ENCODE results near the gene LAMB3. TPM values are rescaled to one million over a fixed set of nuclear protein-coding genes. Genes with fewer than 3 reads are reported as not detected.

Gene LAMB3
- total RNA-seq, 4 donors from 2014 or later: 47.2 to 147 (median 126) TPM

DNA sequence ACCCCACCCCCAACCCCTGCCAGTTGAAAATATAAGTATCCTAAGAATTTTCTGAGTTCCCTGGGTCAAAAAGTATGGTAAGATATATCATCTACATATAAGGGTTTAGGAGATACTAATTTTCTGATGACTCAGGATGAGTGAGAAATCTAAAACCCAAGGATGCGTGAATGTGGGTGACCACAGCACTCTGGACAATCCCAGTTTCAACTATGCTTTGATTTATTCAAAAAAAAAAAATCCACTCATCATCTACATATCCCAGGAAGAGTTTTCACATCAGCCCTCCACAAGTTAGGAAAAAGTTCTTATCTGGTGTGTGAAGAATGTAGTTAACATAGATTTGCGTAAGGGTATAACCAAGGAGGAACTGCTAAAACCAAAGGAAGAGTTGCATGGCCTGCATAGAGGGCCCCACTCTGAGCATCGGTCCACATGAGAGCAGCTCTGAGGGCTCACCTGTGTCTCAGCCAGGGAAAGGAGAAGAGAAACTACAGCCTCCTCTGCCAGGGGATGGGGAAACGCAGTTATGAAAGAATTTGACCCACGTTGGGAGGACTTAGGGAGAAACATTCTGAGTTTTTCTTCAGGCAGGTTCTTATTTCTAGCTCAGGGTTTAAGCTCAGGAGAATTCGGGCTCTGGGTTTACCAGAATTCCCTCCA, 18.8 kb downstream of the LAMB3 start:
- no peaks in the 10 kb centered on the region for H3K27me3 ChIP-seq
- no peak overlapping the region for H3K27ac ChIP-seq
- no peak for DNase-seq
- H3K36me3 ChIP-seq: peaks cover 0 to 4% (median 0%) of the 10 kb centered on the region in 4 donors
- no peaks in the 10 kb centered on the region for H3K9me3 ChIP-seq
- H3K4me3 ChIP-seq: no peak overlapping the region
- no peak for TF ChIP-seq EP300 (IDR thresholded peaks at IDR 0.05; ENCODE audit: low read depth)
- no peak for TF ChIP-seq POLR2AphosphoS5 (IDR thresholded peaks at IDR 0.05)
- WGBS, 2 donors (ENCODE audit: low coverage in 1 of 2): 86 to 100% methylated on average over 1 to 6 of the region's 6 CpGs
- peaks cover 0 to 4% (median 0%) of the 10 kb centered on the region in 4 donors for H3K4me1 ChIP-seq
- intact Hi-C loops (cut with DNase I; ENCODE audit: low total_unique reads): no loop called here
- in situ Hi-C loops (cut with MboI; ENCODE audit: low pct_ligation_motif_present in 1 of 4, low pct_unique_long_range_greater_than_20kb in 1 of 4, low sequenced_read_pairs in 3 of 4): no loop called here

DNA sequence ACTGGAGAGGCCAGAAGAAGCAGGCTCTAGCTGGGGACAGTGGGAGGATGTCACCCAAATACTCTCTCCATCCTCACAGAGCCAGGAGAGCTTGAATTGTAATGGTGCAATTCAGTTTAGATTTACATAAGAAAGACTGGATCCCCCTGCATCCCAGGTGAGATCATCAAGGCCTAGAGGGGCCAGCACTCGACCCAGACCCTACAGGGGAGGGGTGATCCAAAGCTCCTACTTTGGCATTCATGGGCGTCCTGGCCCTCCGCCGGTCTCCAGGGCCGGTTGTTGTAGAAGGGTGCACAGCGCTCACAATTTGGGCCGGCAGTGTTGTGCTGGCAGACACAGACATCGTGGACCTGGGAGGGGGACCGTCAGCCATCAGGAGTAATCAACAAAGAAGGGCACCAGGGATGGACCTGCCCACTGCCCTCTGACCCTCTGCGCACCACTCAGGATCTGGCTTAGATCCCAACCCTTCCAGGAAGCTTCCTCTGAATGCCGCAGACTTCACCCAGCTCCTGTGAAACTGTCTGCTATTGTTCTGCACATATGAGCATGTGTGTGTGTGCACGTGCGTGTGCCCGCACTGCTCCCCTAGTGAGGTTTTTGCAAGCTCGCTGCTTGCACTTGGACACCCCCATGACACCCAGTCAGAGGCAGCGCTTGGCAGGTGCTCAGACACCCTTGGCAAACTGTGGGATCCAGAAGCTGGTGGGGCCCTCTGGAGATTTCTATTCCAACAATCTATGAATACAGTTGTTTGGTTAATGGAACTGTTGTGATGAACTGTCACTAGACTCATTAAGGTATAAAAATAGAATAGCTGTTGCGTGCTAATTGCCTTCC, 21.6 kb downstream of the LAMB3 start:
- in situ Hi-C loops (cut with MboI; ENCODE audit: low pct_ligation_motif_present in 1 of 4, low pct_unique_long_range_greater_than_20kb in 1 of 4, low sequenced_read_pairs in 3 of 4): no loop called here
- DNase-seq: no peak
- Histone ChIP-seq H3K36me3 (peaks cover 0 to 4% (median 0%) of the 10 kb centered on the region in 4 donors), H3K4me1 (peaks cover 0 to 4% (median 0%) of the 10 kb centered on the region in 4 donors), H3K9me3 (no peaks in the 10 kb centered on the region), H3K4me3 (no peak overlapping the region), H3K27me3 (no peaks in the 10 kb centered on the region), H3K27ac (no peak overlapping the region)
- no peak for TF ChIP-seq POLR2AphosphoS5 (IDR thresholded peaks at IDR 0.05)
- TF ChIP-seq, protein P1, sequence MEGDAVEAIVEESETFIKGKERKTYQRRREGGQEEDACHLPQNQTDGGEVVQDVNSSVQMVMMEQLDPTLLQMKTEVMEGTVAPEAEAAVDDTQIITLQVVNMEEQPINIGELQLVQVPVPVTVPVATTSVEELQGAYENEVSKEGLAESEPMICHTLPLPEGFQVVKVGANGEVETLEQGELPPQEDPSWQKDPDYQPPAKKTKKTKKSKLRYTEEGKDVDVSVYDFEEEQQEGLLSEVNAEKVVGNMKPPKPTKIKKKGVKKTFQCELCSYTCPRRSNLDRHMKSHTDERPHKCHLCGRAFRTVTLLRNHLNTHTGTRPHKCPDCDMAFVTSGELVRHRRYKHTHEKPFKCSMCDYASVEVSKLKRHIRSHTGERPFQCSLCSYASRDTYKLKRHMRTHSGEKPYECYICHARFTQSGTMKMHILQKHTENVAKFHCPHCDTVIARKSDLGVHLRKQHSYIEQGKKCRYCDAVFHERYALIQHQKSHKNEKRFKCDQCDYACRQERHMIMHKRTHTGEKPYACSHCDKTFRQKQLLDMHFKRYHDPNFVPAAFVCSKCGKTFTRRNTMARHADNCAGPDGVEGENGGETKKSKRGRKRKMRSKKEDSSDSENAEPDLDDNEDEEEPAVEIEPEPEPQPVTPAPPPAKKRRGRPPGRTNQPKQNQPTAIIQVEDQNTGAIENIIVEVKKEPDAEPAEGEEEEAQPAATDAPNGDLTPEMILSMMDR (IDR thresholded peaks at IDR 0.05): no peak
- no peak for TF ChIP-seq EP300 (IDR thresholded peaks at IDR 0.05; ENCODE audit: low read depth)
- TF ChIP-seq POLR2A (IDR thresholded peaks at IDR 0.05): no peak
- intact Hi-C loops (cut with DNase I; ENCODE audit: low total_unique reads): no loop called here
- WGBS, 2 donors (ENCODE audit: low coverage in 1 of 2): 0 to 55% methylated on average over 1 to 14 of the region's 17 CpGs

DNA sequence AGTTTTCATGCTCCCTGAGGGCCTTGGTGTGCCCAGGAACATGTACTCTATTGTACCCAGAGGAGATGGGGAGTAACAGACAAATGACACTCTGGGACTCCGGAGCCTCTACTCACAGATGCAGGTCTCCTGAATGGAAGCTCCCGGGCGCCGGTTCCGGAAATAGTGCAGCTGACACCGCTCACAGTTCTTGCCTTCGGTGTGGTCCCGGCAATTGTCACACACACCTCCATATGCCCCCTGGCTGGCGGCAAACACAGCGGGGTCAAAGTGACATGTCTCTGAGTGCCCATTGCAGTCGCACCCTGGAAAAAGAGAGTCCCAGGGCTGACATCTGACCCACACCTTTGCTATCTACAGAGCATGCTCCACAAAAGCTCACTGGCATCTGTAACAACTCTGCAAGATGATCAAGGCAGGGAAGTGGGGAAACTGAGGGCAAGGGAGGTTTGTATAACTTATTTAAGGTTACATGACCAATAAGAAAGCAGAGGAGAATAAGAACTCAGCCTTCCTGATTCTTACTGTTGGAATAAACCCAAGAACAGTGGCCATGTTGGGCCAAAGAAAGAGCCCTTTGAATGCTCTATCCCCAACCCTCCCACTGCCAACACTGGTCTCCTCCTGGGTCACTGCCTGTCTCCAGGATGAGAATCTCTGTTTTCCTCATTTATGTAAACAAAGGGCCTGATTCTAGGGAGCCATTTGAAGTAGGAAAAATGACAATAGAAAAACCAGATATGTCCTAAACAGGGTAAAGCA, 22.4 kb downstream of the LAMB3 start:
- H3K9me3 ChIP-seq: no peaks in the 10 kb centered on the region
- no peak overlapping the region for H3K4me3 ChIP-seq
- intact Hi-C loops (cut with DNase I; ENCODE audit: low total_unique reads) (loop anchor here (5.0 kb wide), 1 partner anchor 53 kb away; no protein-coding TSS in a partner anchor), in situ Hi-C loops (cut with MboI; ENCODE audit: low pct_ligation_motif_present in 1 of 4, low pct_unique_long_range_greater_than_20kb in 1 of 4, low sequenced_read_pairs in 3 of 4) (loop anchor here in 1 of 4 donors (10.0 kb wide), 1 partner anchor 55 kb away; no protein-coding TSS in a partner anchor)
- no peak for TF ChIP-seq POLR2A (IDR thresholded peaks at IDR 0.05)
- no peak for TF ChIP-seq POLR2AphosphoS5 (IDR thresholded peaks at IDR 0.05)
- no peak for TF ChIP-seq EP300 (IDR thresholded peaks at IDR 0.05; ENCODE audit: low read depth)
- TF ChIP-seq, protein P1 (IDR thresholded peaks at IDR 0.05): no peak
- no peak for DNase-seq
- H3K27me3 ChIP-seq: no peaks in the 10 kb centered on the region
- peaks cover 0 to 4% (median 0%) of the 10 kb centered on the region in 4 donors for H3K4me1 ChIP-seq
- H3K27ac ChIP-seq: no peak overlapping the region
- peaks cover 0 to 4% (median 0%) of the 10 kb centered on the region in 4 donors for H3K36me3 ChIP-seq
- WGBS, 2 donors (ENCODE audit: low coverage in 1 of 2): 93% methylated on average over 11 of the region's 11 CpGs; no CpG with 5 or more reads in 1 of the 2 donors

DNA sequence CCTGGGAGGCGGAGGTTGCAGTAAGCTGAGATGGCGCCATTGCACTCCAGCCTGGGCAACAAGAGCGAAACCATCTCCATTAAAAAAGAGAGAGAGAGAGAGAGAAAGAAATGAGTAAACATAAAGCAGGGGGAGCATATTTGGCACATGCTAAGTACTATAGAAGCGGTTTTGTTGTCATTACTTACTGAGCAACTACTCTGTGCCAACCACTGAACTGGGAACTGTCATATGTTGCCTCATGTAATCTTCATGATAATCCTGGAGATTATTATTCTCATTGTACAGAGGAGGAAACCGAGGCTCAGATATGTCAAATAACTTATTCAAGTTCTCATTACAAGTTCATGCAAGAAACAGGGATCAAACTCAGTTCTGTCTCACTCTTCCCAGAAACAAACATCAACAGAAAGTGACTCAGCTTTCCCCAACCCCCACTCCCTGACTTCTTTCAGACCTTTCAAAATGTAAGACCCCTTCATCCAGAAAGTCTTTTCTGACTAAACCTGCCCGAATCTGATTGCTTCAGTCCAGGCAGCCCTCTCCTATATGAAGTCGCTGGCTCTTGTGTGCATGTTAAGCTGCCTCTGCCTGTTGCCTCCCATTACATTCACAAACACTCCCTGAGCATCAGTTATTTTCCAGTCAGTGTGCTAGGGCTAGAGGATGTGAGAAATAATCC, 23.5 kb downstream of the LAMB3 start:
- H3K36me3 ChIP-seq: peaks cover 0 to under 1% (median 0%) of the 10 kb centered on the region in 4 donors
- intact Hi-C loops (cut with DNase I; ENCODE audit: low total_unique reads) (loop anchor here (5.0 kb wide), 1 partner anchor 51 kb away; no protein-coding TSS in a partner anchor), in situ Hi-C loops (cut with MboI; ENCODE audit: low pct_ligation_motif_present in 1 of 4, low pct_unique_long_range_greater_than_20kb in 1 of 4, low sequenced_read_pairs in 3 of 4) (loop anchor here in 1 of 4 donors (10.0 kb wide), 1 partner anchor 54 kb away; no protein-coding TSS in a partner anchor)
- no peaks in the 10 kb centered on the region for H3K27me3 ChIP-seq
- no peak overlapping the region for H3K27ac ChIP-seq
- DNase-seq: no peak
- no peak overlapping the region for H3K4me3 ChIP-seq
- peaks cover 0 to 4% (median 0%) of the 10 kb centered on the region in 4 donors for H3K4me1 ChIP-seq
- 77 to 82% methylated on average over 5 to 7 of the region's 7 CpGs for WGBS, 2 donors (ENCODE audit: low coverage in 1 of 2)
- H3K9me3 ChIP-seq: no peaks in the 10 kb centered on the region
- no peak for TF ChIP-seq EP300 (IDR thresholded peaks at IDR 0.05; ENCODE audit: low read depth)
- TF ChIP-seq POLR2AphosphoS5 (IDR thresholded peaks at IDR 0.05): no peak
- TF ChIP-seq, protein P1 (IDR thresholded peaks at IDR 0.05): no peak
- TF ChIP-seq POLR2A (IDR thresholded peaks at IDR 0.05): no peak

Measured in transverse colon (tissue), 4 donors.